ENCODE measurements around the gene CRADD. TPM values are rescaled to one million over a fixed set of nuclear protein-coding genes. Genes with fewer than 3 reads are reported as not detected.

The CRADD gene
- total RNA-seq, 6 experiments from 2014 or later, result 17.2 to 65.3 (median 30.8) TPM

DNA sequence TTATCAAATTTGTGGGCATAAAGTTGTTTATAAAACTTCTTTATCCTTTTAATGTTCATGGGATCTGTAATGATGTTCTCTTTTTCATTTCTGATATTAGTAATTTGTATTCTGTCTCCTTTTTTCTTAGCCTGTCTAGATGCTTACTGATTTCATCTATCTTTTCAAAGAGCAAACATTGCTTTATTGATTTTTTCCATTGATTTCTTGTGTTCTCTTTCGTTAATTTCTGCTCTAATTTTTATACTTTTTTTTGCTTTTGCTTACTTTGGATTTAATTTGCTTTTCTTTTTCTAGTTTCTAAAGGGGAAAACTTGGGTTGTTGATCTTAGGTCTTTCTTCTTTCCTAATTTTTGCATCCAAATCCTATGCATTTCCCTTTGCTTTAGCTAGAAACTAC lies 42.5 kb downstream of the CRADD start:
- ATAC-seq (no peak), DNase-seq (no peak)
- H3K4me3 ChIP-seq, result no peak overlapping the region
- H3K36me3 ChIP-seq, result no peaks in the 10 kb centered on the region
- H3K27me3 ChIP-seq, result no peaks in the 10 kb centered on the region
- intact Hi-C loops (cut with DNase I), result no loop called here
- H3K27ac ChIP-seq, result no peak overlapping the region
- TF ChIP-seq, protein P1, sequence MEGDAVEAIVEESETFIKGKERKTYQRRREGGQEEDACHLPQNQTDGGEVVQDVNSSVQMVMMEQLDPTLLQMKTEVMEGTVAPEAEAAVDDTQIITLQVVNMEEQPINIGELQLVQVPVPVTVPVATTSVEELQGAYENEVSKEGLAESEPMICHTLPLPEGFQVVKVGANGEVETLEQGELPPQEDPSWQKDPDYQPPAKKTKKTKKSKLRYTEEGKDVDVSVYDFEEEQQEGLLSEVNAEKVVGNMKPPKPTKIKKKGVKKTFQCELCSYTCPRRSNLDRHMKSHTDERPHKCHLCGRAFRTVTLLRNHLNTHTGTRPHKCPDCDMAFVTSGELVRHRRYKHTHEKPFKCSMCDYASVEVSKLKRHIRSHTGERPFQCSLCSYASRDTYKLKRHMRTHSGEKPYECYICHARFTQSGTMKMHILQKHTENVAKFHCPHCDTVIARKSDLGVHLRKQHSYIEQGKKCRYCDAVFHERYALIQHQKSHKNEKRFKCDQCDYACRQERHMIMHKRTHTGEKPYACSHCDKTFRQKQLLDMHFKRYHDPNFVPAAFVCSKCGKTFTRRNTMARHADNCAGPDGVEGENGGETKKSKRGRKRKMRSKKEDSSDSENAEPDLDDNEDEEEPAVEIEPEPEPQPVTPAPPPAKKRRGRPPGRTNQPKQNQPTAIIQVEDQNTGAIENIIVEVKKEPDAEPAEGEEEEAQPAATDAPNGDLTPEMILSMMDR (IDR thresholded peaks at IDR 0.05), result no peak
- no peak for TF ChIP-seq POLR2A (IDR thresholded peaks at IDR 0.05)
- peaks cover 0 to 14% (median 0%) of the 10 kb centered on the region in 4 donors for H3K4me1 ChIP-seq
- no peaks in the 10 kb centered on the region for H3K9me3 ChIP-seq
- 7% methylated on average over 1 of the region's 1 CpG for WGBS (ENCODE audit: insufficient coverage, low coverage, low lambda C conversion rate, missing lambda C conversion rate)

DNA sequence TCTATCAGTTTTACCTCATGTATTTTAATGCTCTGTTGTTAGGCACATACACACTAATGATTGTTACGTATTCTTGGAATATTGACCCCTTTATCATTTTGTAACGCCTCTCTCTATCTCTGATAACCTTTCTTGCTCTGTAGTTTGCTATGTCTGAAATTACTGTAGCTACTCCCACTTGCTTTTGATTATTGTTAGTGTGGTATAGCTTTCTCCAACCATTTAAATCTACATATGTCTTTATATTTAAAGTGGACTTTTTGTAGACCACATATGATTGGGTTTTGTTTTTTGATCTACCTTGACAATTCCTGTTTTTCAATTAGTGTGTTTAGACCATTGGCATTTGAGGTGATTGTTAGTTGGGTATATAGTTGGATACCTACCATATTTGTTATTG lies 43.4 kb downstream of the CRADD start:
- H3K4me3 ChIP-seq, result no peak overlapping the region
- H3K27me3 ChIP-seq, result no peaks in the 10 kb centered on the region
- WGBS (ENCODE audit: insufficient coverage, low coverage, low lambda C conversion rate, missing lambda C conversion rate), result 36% methylated on average over 2 of the region's 2 CpGs
- H3K27ac ChIP-seq, result no peak overlapping the region
- DNase-seq, result no peak
- no peak for ATAC-seq
- TF ChIP-seq POLR2A (IDR thresholded peaks at IDR 0.05), result no peak
- TF ChIP-seq, protein P1 (IDR thresholded peaks at IDR 0.05), result no peak
- peaks cover 0 to 18% (median under 1%) of the 10 kb centered on the region in 4 donors for H3K4me1 ChIP-seq
- no peaks in the 10 kb centered on the region for H3K36me3 ChIP-seq
- no peaks in the 10 kb centered on the region for H3K9me3 ChIP-seq
- intact Hi-C loops (cut with DNase I), result no loop called here

DNA sequence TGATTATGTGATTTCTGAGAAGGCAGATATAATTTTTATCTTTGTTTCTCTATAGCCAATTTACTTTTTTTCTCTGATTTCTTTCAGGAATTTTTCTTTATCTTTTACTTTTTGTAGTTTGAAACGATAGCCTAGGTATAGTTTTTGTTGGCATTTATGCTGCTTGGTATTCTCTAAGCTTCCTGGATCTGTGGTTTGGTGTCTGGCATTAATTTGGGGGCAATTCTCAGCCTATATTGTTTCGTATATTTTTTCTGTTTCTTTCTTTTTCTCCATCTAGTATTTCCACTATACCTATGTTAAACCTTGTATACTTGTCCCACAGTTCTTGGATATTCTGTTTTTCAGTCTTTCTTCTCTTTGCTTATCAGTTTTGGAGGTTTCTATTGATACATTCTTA lies 45.0 kb downstream of the CRADD start:
- intact Hi-C loops (cut with DNase I), result no loop called here
- H3K4me3 ChIP-seq, result no peak overlapping the region
- H3K9me3 ChIP-seq, result no peaks in the 10 kb centered on the region
- no peak for DNase-seq
- no peaks in the 10 kb centered on the region for H3K27me3 ChIP-seq
- H3K36me3 ChIP-seq, result no peaks in the 10 kb centered on the region
- 96% methylated on average over 2 of the region's 2 CpGs for WGBS (ENCODE audit: insufficient coverage, low coverage, low lambda C conversion rate, missing lambda C conversion rate)
- H3K4me1 ChIP-seq, result peaks cover 0 to 34% (median 6%) of the 10 kb centered on the region in 4 donors
- TF ChIP-seq, protein P1 (IDR thresholded peaks at IDR 0.05), result no peak
- no peak for TF ChIP-seq POLR2A (IDR thresholded peaks at IDR 0.05)
- no peak for ATAC-seq
- H3K27ac ChIP-seq, result no peak overlapping the region

- intact Hi-C loops (cut with DNase I), result no loop called here
- DNase-seq, result no peak
- Histone ChIP-seq H3K27me3 (no peaks in the 10 kb centered on the region), H3K4me3 (no peak overlapping the region), H3K27ac (no peak overlapping the region), H3K4me1 (peaks cover 0 to 40% (median 9%) of the 10 kb centered on the region in 4 donors), H3K9me3 (no peaks in the 10 kb centered on the region), H3K36me3 (no peaks in the 10 kb centered on the region)
- 84% methylated on average over 4 of the region's 4 CpGs for WGBS (ENCODE audit: insufficient coverage, low coverage, low lambda C conversion rate, missing lambda C conversion rate)
- ATAC-seq, result no peak
- no peak for TF ChIP-seq POLR2A (IDR thresholded peaks at IDR 0.05)
- TF ChIP-seq, protein P1 (IDR thresholded peaks at IDR 0.05), result no peak
These were observed 45.8 kb downstream of the CRADD start for GRCh38 chr12:93722835-93723567.
